GM12874 (cell line): ENCODE results near the gene SERPINC1.

Experiments used
- TF ChIP-seq, protein P1 (sequence below): IDR thresholded peaks from 2 replicates; pipeline ENCODE4 v1.5.1; 2011; ENCODE audit warnings: low read depth, mild to moderate bottlenecking, control low read depth, low read length, moderate library complexity; ENCODE audit not compliant: insufficient read depth

Gene SERPINC1

DNA sequence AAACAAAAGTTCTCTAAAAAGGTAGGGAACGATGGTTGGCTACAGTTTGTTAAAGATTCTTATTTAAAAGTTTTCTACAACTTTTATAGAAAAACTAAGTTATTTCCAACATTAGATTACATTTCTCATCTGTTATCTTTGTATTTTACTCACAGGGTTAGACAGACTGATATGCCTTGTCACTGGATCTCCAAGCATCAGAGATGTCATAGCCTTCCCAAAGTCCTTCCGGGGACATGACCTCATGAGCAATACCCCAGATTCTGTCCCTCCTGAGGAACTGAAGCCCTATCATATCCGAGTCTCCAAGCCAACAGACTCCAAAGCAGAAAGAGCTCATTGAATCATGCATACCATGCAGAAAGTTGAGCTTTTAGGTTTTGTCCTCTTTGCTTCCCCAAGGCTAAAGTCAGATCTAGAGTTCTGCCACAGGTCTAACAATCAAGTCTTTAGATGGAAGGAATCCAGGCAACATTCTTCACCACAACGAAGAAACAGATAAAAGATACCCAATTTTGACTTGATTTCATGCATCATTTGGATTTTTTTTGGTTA lies 59.7 kb downstream of the SERPINC1 start:
- TF ChIP-seq, protein P1, sequence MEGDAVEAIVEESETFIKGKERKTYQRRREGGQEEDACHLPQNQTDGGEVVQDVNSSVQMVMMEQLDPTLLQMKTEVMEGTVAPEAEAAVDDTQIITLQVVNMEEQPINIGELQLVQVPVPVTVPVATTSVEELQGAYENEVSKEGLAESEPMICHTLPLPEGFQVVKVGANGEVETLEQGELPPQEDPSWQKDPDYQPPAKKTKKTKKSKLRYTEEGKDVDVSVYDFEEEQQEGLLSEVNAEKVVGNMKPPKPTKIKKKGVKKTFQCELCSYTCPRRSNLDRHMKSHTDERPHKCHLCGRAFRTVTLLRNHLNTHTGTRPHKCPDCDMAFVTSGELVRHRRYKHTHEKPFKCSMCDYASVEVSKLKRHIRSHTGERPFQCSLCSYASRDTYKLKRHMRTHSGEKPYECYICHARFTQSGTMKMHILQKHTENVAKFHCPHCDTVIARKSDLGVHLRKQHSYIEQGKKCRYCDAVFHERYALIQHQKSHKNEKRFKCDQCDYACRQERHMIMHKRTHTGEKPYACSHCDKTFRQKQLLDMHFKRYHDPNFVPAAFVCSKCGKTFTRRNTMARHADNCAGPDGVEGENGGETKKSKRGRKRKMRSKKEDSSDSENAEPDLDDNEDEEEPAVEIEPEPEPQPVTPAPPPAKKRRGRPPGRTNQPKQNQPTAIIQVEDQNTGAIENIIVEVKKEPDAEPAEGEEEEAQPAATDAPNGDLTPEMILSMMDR: no peak

DNA sequence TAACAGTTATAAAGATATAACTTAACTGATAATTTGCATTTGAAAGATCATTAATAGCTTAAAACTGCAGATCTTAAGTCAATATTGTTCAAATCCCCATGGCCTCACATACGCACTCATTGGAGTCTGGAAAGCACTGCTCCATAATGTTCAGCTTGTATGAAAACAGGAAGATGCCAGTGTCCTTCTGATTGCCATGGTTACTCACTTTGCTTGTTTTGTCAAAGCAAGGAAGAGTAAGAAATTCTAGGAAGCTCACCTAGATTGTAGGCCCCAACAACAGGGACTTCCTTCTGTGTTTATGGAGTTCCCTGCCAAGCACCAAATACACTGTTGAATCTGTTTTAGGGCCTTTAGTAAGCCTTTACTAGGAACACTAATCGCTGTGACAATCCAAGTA lies 60.2 kb downstream of the SERPINC1 start:
- TF ChIP-seq, protein P1: no peak

DNA sequence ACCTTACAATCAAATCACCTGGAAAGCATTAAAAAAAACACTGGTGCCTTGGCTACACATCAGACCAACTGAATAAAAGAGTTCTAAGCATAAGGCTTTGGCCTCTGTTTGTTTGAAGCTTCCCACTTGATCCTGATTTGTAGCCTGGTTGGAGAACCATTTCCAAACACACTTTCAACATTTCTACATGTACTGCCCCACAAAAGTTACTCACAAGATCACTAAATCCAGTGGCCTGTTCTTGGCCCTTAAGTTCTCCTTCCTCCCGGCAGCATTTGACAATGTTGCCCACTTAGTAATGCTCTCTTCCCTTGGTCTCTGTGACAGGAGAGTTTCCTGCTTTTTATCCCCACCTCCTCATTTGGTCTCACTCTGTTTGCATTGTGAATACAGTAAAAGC lies 61.1 kb downstream of the SERPINC1 start:
- TF ChIP-seq, protein P1: no peak
